Limb (tissue), 2 donors: ENCODE data around the gene SUGT1.
"Not testable (repeated sequence)": the region's sequence is repeated elsewhere in the genome, so short reads cannot be mapped to it uniquely, and the experiment has no call there.

ENCODE experiments used
- DNase-seq, 2 donors: peaks; one replicate each; pipeline ENCODE4 v3.0.0-alpha.2; 2016; ENCODE audit errors: extremely low spot score in 2 of 2

SUGT1 gene

DNA sequence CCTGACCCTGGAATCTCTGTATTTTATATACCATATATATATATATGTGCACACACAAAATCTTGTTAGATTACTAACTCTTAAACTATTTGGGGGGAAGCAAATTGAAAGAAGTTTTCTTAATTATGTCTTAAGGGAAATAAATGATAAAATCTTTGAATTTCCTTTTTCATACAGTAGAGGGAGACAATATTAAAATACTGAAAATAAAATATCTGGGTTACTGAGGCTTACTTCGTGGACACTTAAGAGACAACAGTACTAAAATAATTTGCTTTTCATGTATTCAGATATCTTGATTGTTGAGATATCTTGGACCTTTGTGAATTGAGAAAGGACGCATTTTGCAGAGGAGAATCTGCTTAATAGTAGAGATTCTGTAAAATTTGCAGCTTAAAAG is 17.0 kb downstream of the SUGT1 start:
- no peak for DNase-seq

DNA sequence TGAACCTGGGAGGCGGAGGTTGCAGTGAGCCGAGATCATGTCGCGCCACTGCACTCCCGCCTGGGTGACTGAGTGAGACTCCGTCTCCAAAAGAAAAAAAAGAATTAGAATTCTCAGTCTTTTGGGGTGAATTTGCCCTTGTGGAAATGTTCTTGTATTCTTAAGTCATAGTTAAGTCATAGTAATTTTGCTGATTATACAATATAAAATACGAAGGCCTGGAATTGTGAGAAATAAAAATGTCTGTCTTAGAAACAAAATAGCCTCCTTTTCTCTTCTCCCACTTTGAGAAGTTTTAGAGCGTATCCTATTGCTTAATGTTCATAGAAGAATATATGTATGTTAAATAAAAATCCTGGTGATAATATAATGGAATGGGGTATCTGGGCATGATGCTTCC is 18.1 kb downstream of the SUGT1 start:
- DNase-seq, result no peak

DNA sequence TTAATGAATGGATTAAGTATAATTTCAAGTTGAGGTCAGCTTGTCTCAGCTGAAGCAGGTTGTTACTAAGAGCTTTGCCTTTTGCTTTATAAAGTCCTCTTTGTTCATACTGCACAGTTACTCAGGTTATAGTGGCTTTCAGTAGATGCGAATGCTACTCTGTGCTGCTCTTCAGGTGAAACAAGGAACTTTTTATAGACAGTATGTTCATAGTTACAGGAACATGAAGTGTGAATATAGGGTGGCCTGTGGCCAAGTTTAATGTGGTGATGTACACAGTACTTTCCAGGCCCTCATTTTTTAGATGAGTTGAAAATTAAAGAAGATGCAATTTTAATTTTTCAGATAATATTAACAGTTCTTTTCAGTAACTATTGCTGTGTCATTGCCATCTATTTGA is 20.8 kb downstream of the SUGT1 start:
- no peak for DNase-seq

DNA sequence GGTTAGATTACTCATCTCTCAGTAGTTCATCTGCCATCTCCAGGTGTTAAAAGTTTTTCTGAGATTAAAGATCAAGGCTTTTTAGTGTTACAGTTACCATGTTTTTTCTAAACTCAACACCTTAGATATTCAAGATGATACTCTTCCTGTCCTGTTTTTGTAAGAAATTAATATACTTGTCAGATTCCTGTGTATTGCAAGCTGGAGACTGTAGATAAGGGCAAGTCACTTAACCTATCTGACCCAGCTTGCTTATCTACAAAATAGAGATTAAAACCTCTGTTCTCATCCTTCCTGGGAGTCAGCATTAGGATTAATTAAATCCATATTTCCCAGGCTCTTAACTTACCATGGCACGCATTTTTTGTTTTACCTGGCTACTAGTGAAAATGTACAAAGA is 25.2 kb downstream of the SUGT1 start:
- DNase-seq, result no peak

DNA sequence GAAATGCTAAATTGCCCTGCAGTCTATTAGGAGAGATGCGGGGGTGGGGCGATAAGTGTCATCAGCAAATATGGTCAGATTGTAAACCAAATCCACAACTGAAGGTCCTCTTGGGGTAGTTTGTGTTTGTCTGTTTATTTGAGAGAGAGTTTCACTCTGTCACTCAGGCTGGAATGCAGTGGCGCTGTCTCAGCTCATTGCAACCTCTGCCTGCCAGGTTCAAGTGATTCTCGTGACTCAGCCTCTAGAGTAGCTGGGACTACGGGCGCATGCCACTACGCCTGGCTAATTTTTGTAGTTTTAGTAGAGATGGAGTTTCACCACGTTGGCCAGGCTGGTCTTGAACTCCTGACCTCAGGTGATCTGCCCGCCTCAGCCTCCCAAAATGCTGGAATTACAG is 33.2 kb downstream of the SUGT1 start:
- not testable (repeated sequence) for DNase-seq

DNA sequence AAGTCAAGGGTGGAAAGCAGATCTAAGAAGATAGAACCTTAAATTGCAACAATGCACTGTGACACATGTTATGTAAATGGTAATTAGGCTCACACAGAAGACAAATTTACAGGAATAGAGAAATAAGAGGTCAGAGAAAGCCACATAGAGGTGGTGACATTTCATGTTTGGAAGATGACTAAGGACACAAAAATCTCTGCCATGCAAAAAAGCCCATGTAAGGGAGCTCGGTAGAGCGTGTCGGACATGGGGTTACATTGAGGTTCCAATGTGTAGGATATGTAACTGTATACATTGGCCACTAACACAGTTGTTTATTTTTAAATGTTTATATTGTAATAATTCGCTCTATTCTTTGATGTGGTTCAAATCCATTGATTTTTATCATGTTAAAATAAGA is 33.7 kb downstream of the SUGT1 start:
- no peak for DNase-seq

DNA sequence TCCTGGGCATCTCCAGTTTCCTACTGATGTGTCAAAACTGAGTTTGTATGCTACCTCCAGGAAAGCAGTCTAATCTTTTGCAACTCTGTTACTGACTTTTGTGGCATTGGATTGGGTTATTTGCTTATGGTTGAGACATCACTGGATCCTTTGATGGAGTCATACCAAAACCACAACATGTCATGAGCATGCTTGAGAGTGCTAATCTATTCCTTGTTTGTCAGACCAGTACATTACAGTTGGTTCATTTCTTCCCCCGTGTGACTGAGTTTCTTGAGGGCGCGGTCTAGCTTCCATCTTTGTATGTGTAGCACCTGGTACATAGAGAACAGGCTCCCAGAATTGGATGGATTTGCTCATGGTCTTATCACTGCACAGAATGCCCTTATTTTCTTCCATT is 43.2 kb downstream of the SUGT1 start:
- DNase-seq, result no peak

DNA sequence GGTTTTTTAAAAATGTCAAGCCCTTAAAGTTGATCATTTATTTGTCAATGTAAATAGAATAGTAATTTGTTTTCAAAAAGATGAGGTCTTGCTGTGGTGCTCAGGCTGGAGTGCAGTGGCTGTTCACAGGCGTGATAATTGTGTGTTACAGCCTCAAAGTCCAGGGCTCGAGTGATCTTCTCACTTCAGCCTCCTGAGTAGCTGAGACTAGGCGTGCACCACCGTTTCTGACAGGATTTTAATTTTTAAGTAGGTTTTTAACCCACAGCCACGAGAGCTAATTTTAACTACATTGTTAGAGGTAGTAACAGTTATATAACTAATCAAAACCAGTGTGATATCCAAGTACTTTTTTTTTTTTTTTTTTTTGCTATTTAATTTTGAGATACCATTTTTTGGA is 43.9 kb downstream of the SUGT1 start:
- DNase-seq, result no peak

DNA sequence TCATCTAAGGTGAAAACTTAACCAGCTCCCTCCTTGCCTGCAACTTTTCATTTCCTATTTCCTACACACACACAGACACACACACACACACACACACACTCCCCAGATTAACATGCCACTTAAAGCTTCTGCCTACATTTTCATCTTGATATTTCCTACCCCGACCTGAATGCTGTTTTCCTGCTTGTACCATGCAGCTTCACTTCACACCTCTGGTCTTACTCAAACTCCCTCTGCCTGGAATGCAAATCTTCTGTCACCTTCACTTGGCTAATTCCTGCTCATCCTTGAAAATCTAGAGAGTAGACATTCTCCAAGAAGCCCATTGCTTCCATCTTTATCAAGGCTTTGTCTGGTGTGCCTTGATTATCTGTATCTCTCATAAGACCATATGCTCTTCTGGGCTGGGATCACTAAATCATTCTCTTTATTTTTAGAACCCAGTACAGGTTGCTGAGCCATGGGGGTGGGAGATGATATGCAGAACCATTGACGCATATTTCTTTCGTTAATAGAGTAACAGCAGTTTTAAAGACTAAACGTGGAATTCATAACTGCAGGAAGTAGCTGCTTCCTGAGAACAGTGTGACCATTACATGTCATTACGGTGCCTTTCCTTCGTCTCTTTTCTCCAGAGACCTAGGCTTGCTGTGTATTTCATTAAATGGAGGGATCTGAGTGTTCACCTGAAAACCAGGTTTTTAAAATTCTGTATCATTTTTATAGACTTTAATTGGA is 49.3 kb downstream of the SUGT1 start:
- no peak for DNase-seq

DNA sequence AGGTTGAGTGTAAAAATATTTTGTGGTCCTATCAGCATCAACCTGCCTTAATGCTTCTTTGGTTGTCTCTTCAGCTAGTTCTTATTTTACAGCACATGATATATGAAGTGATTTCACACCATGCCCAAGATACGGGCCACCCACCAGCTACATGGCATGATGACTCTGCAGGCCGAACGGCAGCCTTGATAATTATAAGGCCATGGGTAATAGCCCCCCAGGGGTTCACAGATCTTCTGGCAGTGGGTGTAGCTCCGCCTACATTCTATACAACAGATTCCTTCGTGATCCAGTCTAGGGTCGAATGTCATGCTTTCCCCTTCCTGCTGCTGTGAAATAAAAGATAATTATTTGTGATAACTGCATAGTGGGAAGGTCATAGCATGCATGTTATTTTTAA is 50.8 kb downstream of the SUGT1 start:
- DNase-seq, result no peak

DNA sequence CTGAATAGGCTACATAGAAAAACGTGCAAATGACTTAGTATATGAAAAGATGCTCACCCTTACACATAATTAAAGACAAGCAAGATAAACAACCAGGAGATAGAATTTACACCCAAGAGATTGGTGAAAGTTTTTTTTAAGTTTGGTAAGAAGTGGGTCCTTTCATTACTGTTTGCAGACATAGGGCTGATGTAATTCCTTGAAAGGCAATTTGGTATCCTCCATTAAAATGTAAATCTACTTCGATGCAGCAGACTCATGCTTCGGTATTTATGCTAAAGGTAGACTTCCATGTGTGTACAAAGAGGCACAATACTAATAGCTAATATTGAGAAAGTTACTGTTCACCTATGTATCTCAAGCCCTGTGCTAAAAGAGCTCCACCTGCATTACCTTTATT is 53.4 kb downstream of the SUGT1 start:
- DNase-seq, result no peak

DNA sequence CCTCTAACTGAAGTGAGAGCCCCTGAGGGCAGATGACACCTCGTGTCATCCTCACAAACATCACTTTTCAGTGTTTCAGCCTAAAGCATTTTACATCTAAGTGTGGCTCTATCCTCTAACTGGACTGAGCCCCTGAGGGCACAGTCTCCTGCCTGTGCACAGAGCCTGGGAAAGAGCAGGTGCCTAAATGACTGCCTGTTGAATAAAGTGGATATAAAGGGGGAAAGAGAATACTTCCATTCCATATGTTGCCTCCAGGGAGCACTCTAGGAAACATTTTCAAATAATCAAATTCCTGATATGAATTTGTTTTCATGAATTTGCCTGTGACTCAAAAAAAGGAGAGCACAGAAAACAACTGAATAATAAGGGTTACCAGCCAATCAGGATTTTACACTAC is 54.7 kb downstream of the SUGT1 start:
- no peak for DNase-seq

DNA sequence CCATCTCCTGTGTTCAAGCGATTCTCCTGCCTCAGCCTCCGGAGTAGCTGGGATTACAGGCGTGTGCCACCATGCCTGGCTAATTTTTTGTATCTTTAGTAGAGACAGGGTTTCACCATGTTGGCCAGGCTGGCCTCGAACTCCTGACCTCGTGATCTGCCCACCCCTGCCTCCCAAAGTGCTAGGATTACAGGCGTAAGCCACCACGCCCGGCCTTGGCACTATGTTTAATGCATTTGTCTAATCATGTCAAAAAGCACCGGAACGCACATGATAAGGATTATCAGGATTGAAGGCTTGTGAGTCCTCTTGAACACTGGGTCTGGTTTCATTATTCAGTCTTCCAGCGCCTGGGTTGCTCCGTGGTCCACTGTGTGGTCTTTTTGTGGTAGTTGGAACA is 55.6 kb downstream of the SUGT1 start:
- DNase-seq, result not testable (repeated sequence)

DNA sequence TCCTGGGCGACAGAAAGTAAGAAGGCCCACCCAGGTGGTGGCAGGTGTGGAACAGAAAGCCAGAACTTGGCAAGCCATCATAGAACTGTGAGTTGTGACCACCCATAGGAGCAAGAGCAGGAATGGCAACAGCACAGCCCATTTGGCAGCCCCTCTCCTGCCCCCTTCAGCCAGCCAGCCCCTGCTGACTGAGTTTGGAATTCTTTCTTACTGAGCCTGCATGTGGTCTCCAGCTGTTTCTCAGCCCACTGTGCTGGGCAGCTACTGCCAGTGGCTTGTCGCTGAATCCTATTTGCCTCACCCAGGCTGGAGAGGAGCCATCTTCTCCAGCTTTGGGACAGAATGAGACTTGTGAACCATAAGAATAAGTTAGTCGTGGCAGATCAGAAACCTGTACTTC is 58.6 kb downstream of the SUGT1 start:
- DNase-seq, result peak in 1 of 2 donors; percentile 47

DNA sequence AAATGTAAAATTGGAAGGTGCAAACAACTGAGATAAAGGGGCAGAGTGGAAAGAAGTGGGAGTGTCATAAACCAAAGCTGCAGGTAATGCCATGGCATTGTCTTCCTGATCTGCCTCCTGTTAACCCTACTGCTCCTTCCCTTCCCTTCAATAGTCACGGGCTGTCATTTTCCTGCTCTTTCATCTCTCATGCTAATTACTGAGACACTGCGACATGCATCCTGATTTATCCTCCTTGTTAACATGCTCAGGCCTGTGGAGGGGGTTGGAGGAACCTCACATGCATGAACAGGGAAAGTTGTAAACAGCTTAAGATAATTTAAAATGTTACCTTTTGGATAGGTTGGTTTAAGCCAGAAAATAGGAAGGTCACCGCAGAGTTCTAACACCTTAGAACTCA is 59.7 kb downstream of the SUGT1 start:
- DNase-seq, result no peak

DNA sequence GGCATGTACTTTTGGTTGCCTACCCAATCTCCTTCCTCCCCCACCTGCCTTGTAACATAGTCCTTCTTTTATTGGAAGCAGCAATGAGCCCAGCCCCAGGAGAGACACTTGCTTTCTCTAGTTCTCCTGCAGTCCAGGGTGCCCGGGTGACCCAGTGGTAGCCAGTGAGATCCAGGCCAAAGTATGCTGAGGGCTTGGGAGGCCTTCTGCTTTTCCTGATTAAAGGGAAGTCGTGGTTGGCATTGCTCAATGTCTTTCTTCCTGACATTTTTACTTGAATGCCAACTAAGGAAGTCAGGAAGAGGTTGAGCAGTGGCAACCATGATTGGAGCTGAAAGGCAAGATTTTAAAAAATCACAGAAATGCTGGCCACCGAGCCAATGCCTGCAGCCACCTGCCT is 61.3 kb downstream of the SUGT1 start:
- no peak for DNase-seq

DNA sequence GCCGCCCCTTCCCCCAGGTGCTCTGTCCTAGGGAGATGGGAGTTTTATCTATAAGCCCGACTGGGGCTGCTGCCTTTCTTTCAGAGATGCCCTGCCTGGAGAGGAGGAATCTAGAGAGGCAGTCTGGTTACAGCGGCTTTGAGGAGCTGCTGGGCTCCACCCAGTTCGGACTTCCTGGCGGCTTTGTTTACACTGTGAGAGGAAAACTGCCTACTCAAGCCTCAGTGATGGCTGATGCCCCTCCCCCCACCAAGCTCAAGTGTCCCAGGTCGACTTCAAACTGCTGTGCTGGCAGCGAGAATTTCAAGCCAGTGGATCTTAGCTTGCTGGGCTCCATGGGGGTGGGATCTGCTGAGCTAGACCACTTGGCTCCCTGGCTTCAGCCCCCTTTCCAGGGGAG is 68.3 kb downstream of the SUGT1 start:
- DNase-seq, result not testable (repeated sequence)

DNA sequence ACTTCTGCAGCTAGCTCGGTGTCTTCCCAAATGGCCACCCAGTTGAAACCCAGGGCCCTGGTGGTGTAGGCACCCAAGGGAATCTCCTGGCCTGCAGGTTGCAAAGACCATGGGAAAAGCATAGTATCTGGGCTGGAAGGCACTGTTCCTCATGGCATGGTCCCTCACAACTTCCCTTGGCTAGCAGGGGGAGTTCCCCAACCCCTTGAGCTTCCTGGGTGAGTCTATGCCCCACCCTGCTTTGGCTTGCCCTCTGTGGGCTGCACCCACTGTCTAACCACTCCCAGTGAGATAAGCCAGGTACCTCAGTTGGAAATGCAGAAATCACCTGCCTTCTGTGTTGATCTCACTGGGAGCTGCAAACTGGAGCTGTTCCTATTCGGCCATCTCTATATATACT is 68.7 kb downstream of the SUGT1 start:
- DNase-seq, result not testable (repeated sequence)

DNA sequence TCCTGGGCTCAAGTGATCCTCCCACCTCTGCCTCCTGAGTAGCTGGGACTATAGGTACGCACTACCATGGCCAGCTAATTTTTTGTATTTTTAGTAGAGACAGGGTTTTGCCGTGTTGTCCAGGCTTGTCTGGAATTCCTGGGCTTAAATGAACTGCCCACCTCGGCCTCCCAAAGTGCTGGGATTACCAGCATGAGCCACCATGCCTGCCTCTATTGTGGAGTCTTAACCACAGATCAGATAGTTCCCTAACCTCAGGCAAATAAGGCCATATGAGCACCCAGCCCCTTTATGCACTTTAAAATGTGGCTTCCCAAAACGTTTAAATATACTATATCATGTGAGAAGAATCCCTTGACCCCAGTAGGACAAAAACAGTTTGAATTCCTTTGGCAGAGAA is 70.5 kb downstream of the SUGT1 start:
- DNase-seq, result no peak

DNA sequence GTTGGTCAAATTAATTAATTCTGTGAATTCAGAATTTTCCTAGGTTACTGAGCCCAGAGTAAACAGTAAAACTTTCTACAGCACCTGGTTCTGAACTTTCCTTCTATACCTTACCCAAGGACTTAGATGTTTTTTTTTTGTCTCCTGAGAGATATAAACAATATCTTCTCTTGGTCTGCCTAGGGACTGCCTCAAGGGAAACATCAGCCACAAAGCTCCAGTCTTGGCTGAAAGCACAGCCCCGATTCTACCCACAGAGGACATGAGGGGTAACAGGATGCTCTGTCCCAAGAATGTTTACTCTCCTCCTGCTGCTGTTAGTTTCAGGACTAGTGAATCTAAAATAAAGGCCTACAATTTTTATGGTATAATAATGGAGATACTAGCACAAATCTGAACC is 72.7 kb downstream of the SUGT1 start:
- no peak for DNase-seq

DNA sequence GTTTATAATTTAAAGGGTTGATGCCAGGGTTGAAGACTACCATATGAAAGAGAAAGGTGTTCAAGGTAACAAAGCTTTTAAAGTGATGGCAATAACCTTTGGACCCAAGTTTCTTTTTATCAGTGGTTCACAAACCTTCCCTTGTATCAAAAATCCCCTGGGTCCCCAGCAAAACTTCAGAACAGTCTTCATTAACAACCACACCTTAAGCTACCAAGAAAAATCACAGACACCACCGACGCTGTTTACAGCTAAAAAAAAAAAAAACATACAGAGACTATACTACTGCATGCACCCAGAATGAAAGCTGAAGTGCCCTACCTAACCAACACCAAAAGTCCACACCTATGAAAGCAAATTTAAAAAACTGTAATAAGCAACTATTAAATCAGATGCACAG is 73.6 kb downstream of the SUGT1 start:
- no peak for DNase-seq

DNA sequence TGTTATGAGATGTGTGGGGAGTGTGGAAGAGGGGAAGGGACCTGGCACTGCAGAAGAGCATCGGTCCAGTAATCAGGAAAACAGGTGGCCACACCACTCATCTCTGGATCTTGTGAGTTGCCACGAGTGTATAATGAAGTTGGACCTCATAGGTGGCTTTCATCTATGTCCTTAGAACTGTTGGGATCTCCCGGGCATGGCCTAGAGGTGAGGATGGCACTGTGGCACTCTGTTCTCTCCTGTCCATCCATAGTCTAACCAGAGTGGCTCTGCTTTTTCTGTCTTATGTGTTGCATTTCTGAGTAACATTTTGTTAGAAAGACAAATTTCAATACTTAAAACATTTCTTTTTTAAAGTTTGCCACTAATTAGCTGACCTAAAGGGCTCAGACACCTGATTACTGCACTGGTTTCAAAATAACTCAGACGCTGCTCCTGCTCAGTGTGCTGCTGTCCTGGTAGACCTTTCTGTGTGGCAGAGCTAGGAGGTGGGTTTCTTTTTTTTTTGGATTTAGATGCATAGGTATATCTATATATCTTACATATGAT is 81.5 kb downstream of the SUGT1 start:
- DNase-seq, result no peak

DNA sequence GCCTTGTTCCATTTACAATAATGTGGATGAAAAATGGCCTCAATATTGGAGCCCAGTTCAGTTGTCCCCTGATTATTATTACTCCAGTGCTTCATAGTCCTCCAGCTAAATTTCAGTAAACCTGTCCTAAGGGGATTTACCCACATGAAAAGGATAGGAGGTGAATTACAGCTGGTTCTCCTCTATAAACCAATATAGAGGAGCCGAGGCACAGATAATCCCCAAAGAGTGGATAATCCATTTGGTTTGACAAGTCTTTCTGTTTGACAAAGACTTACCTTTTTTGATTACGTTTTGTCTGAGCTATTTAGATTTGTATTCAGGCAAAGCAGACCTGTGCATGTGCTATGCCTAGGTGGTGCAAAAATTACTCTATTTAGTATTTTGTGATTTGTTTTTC is 84.3 kb downstream of the SUGT1 start:
- no peak for DNase-seq

DNA sequence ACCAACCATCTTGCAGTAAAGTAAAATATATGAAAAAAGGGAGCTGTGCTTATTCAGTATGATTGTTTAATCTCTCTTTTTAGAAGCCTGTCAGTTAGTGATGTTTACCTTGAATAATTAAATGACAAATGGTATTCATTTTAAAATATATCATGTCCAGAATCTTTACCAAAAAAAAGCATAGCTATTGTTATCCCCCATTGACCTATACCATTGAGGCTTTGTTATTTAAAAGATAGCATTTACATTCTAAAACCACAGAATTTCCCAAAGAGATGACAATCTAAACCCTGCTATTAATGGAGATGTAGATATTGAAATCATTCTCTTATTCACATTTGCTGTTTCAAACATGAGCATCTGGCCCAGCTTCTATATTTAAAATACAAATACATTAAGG is 84.8 kb downstream of the SUGT1 start:
- DNase-seq, result no peak
